Measurements from ENCODE around the gene LIFR. TPM values are rescaled to one million over a fixed set of nuclear protein-coding genes. Genes with fewer than 3 reads are reported as not detected.

Gene LIFR
- total RNA-seq, 6 donors from 2014 or later = 69.1 to 103 (median 85.8) TPM

GRCh38 chr5:38515646-38516045, 40.8 kb downstream of the LIFR start:
- H3K36me3 ChIP-seq = peaks cover 0 to 38% (median 5%) of the 10 kb centered on the region in 4 donors

GRCh38 chr5:38515092-38515491, 41.4 kb downstream of the LIFR start:
- Histone ChIP-seq H3K36me3 (peaks cover 0 to 41% (median 5%) of the 10 kb centered on the region in 4 donors), H3K27me3 (no peaks in the 10 kb centered on the region), H3K27ac (peak overlapping the region in 1 of 4 donors; percentile 42), H3K9me3 (no peaks in the 10 kb centered on the region), H3K4me3 (no peak overlapping the region), H3K4me1 (peaks cover 0 to 5% (median 0%) of the 10 kb centered on the region in 4 donors)
- ATAC-seq (ENCODE audit: low FRiP score in 2 of 2) (no peak), DNase-seq (no peak)
- 70 to 77% methylated on average over 3 of the region's 3 CpGs for WGBS, 2 donors
- TF ChIP-seq POLR2A (IDR thresholded peaks at IDR 0.05) (no peak), EP300 (IDR thresholded peaks at IDR 0.05) (no peak), CTCF (IDR thresholded peaks at IDR 0.05) (no peak), POLR2AphosphoS5 (IDR thresholded peaks at IDR 0.05) (no peak)

More at GRCh38 chr5:38515646-38516045, 40.8 kb downstream of the LIFR start:
- DNase-seq (no peak), ATAC-seq (ENCODE audit: low FRiP score in 2 of 2) (no peak)
- TF ChIP-seq CTCF (IDR thresholded peaks at IDR 0.05) = no peak
- no peak for TF ChIP-seq EP300 (IDR thresholded peaks at IDR 0.05)
- TF ChIP-seq POLR2AphosphoS5 (IDR thresholded peaks at IDR 0.05) = no peak
- TF ChIP-seq POLR2A (IDR thresholded peaks at IDR 0.05) = no peak
- H3K9me3 ChIP-seq = no peaks in the 10 kb centered on the region
- H3K27ac ChIP-seq = no peak overlapping the region
- peaks cover 0 to 5% (median 0%) of the 10 kb centered on the region in 4 donors for H3K4me1 ChIP-seq
- 56 to 66% methylated on average over 2 of the region's 2 CpGs for WGBS, 2 donors
- H3K27me3 ChIP-seq = no peaks in the 10 kb centered on the region
- no peak overlapping the region for H3K4me3 ChIP-seq

GRCh38 chr5:38509185-38509584, 47.3 kb downstream of the LIFR start:
- no peak overlapping the region for H3K4me3 ChIP-seq
- ATAC-seq (ENCODE audit: low FRiP score in 2 of 2) = no peak
- WGBS, 2 donors = 72 to 80% methylated on average over 5 of the region's 5 CpGs

GRCh38 chr5:38506302-38506701, 50.1 kb downstream of the LIFR start:
- 83 to 85% methylated on average over 3 of the region's 3 CpGs for WGBS, 2 donors
- Histone ChIP-seq H3K4me1 (no peaks in the 10 kb centered on the region), H3K4me3 (no peak overlapping the region), H3K27me3 (no peaks in the 10 kb centered on the region), H3K9me3 (no peaks in the 10 kb centered on the region), H3K27ac (no peak overlapping the region), H3K36me3 (peaks cover 0 to 61% (median 4%) of the 10 kb centered on the region in 4 donors)
- DNase-seq (no peak), ATAC-seq (ENCODE audit: low FRiP score in 2 of 2) (no peak)
- no peak for TF ChIP-seq POLR2AphosphoS5 (IDR thresholded peaks at IDR 0.05)

More at GRCh38 chr5:38509185-38509584, 47.3 kb downstream of the LIFR start:
- Histone ChIP-seq H3K4me1 (no peaks in the 10 kb centered on the region), H3K9me3 (no peaks in the 10 kb centered on the region), H3K36me3 (peaks cover 0 to 49% (median 3%) of the 10 kb centered on the region in 4 donors), H3K27ac (no peak overlapping the region), H3K27me3 (no peaks in the 10 kb centered on the region)
- TF ChIP-seq EP300 (IDR thresholded peaks at IDR 0.05) (no peak), POLR2A (IDR thresholded peaks at IDR 0.05) (no peak), POLR2AphosphoS5 (IDR thresholded peaks at IDR 0.05) (no peak), CTCF (IDR thresholded peaks at IDR 0.05) (no peak)
- DNase-seq = no peak

- WGBS, 2 donors = 81 to 82% methylated on average over 4 of the region's 4 CpGs
- TF ChIP-seq POLR2AphosphoS5 (IDR thresholded peaks at IDR 0.05) (no peak), EP300 (IDR thresholded peaks at IDR 0.05) (no peak), CTCF (IDR thresholded peaks at IDR 0.05) (no peak), POLR2A (IDR thresholded peaks at IDR 0.05) (no peak)
- ATAC-seq (ENCODE audit: low FRiP score in 2 of 2) (no peak), DNase-seq (no peak)
- H3K4me3 ChIP-seq = no peak overlapping the region
- no peaks in the 10 kb centered on the region for H3K9me3 ChIP-seq
- no peaks in the 10 kb centered on the region for H3K27me3 ChIP-seq
- H3K36me3 ChIP-seq = peaks cover 6 to 63% (median 13%) of the 10 kb centered on the region in 4 donors
- no peaks in the 10 kb centered on the region for H3K4me1 ChIP-seq
- no peak overlapping the region for H3K27ac ChIP-seq
Measured at GRCh38 chr5:38500573-38501260, 55.7 kb downstream of the LIFR start.
